Endothelial cell of umbilical vein (primary cell): ENCODE data around the gene PCGF1. TPM values are rescaled to one million over a fixed set of nuclear protein-coding genes. Genes with fewer than 3 reads are reported as not detected.
A peak's percentile ranks its signal among the peaks of the same experiment; 100 is the strongest.

Source experiments
- BruUV-seq: library from RNA; stranded (reverse); fragments of 400-500 nt; replicated peaks from 2 replicates; lab custom pipeline; 2021; lab: Mats Ljungman, UMichigan
- CTCF ChIA-PET: fragments of 300-600, 350-600 bp; sonication (Branson Sonifier 250); formaldehyde crosslinking; loops from one replicate; lab custom pipeline; 2021; ENCODE audit warnings: antibody characterized with exemption, inconsistent platforms; lab: Charles Lee
- POLR2A ChIA-PET: fragments of 300-600, 350-600 bp; sonication (Branson Sonifier 250); formaldehyde crosslinking; loops from one replicate; lab custom pipeline; 2021; ENCODE audit warnings: antibody characterized with exemption, inconsistent platforms; lab: Charles Lee
- DNase-seq: peaks from one replicate; pipeline ENCODE4 v3.0.0-alpha.2; 2011; ENCODE audit warnings: low read depth, low spot score
- FAIRE-seq: peaks from 2 replicates; lab custom pipeline; 2011; peaks lifted over from hg19 to GRCh38; lab: Jason Lieb, UNC
- H2AFZ ChIP-seq: 2 replicates; pipeline ENCODE4 v1.6.0; 2012; ENCODE audit warnings: low read depth, low read length, control low read depth, inconsistent platforms
- H3K27ac ChIP-seq: 2 replicates; pipeline ENCODE4 v1.5.1; 2011; ENCODE audit warnings: low read depth, mild to moderate bottlenecking, control low read depth, low read length, moderate library complexity; ENCODE audit not compliant: insufficient read depth
- H3K27me3 ChIP-seq, 2 experiments: 2 replicates each; pipeline versions ENCODE4 v1.6.0 to v1.6.1; 2011; ENCODE audit warnings: low read length in 2 of 2, mixed read lengths in 1 of 2; ENCODE audit not compliant: control insufficient read depth in 2 of 2, insufficient read depth in 2 of 2
- H3K36me3 ChIP-seq, 2 experiments: 2 replicates in 1 of 2; 3 replicates in 1 of 2; pipeline ENCODE4 v1.5.1; 2011; ENCODE audit warnings: low read length in 2 of 2, mild to moderate bottlenecking in 1 of 2, moderate library complexity in 1 of 2; ENCODE audit not compliant: control insufficient read depth in 2 of 2, insufficient read depth in 2 of 2; ENCODE audit errors: extremely low read depth in 1 of 2
- H3K4me1 ChIP-seq: 3 replicates; pipeline ENCODE4 v1.5.1; 2011; ENCODE audit warnings: mild to moderate bottlenecking, low read length; ENCODE audit not compliant: control insufficient read depth, insufficient read depth; ENCODE audit errors: extremely low read depth
- H3K4me2 ChIP-seq: 2 replicates; pipeline ENCODE4 v1.6.1; 2011; ENCODE audit warnings: low read length, control low read depth, mixed read lengths; ENCODE audit not compliant: insufficient read depth
- H3K4me3 ChIP-seq, 3 experiments: fragments of 200-600 bp in 1 of 3; sonication (generic), shearing (Covaris generic) in 1 of 3; replicated peaks in 1 of 3; 2 replicates each; pipeline ENCODE4 v1.5.1; 2011 to 2016; ENCODE audit warnings: control low read depth in 3 of 3, low read length in 3 of 3, mild to moderate bottlenecking in 2 of 3, inconsistent platforms in 1 of 3, low read depth in 1 of 3, moderate library complexity in 1 of 3; ENCODE audit not compliant: insufficient read depth in 1 of 3
- H3K79me2 ChIP-seq: 2 replicates; pipeline ENCODE4 v1.6.0; 2012; ENCODE audit warnings: low read length, inconsistent platforms; ENCODE audit not compliant: control insufficient read depth, insufficient read depth
- H3K9ac ChIP-seq: replicated peaks from 2 replicates; pipeline ENCODE3; 2011; ENCODE audit warnings: low read length, control low read depth; ENCODE audit not compliant: insufficient read depth; ENCODE audit errors: extremely low read depth
- H3K9me1 ChIP-seq: replicated peaks from 3 replicates; pipeline ENCODE4 v1.6.0; 2011; ENCODE audit warnings: mild to moderate bottlenecking, low read length; ENCODE audit not compliant: control insufficient read depth, insufficient read depth; ENCODE audit errors: extremely low read depth
- H3K9me3 ChIP-seq: replicated peaks from 2 replicates; pipeline ENCODE4 v1.5.1; 2012; ENCODE audit warnings: low read length, inconsistent platforms; ENCODE audit not compliant: control insufficient read depth, insufficient read depth
- H4K20me1 ChIP-seq: replicated peaks from 2 replicates; pipeline ENCODE3; 2011; ENCODE audit warnings: mild to moderate bottlenecking, low read length; ENCODE audit not compliant: control insufficient read depth, insufficient read depth; ENCODE audit errors: extremely low read depth
- CTCF ChIP-seq, 2 donors: IDR thresholded peaks; 1 replicate in 1 of 2; 2 replicates in 1 of 2; pipeline ENCODE4 v1.5.1; 2011; ENCODE audit warnings: low read length in 2 of 2, mild to moderate bottlenecking in 2 of 2, moderate library complexity in 2 of 2, control low read depth in 1 of 2, inconsistent platforms in 1 of 2, low read depth in 1 of 2; ENCODE audit not compliant: insufficient read depth in 1 of 2; ENCODE audit errors: extremely low read depth in 1 of 2
- FOS ChIP-seq: IDR thresholded peaks from 2 replicates; pipeline ENCODE4 v1.6.1; 2011; ENCODE audit warnings: mild to moderate bottlenecking, low read length, moderate library complexity, borderline replicate concordance; ENCODE audit not compliant: insufficient read depth
- dilution Hi-C: fragments of 300-500 bp; cut with MboI; formaldehyde crosslinking; loops from one replicate; pipeline ENCODE4 v1.15.0; 2019; ENCODE audit warnings: low sequenced_read_pairs; ENCODE audit not compliant: extremely low pct_ligation_motif_present
- intact Hi-C: fragments of 100-400 bp; cut with micrococcal nuclease; formaldehyde crosslinking; loops from one replicate; pipeline ENCODE4 v1.10.0; 2022
- polyA plus RNA-seq, 4 experiments: library from polyadenylated mRNA; depleted of rRNA in 3 of 4; stranded (reverse) in 3 of 4; unstranded in 1 of 4; fragments of >200 nt; gene quantifications; 2 replicates each; pipeline versions ENCODE4 v1.2.1 to v1.2.3, GENCODE V29; 2011 to 2012; ENCODE audit warnings: missing spikeins in 1 of 4
- total RNA-seq: library from RNA; stranded (reverse); gene quantifications from 2 replicates; pipeline ENCODE4 v1.2.3, GENCODE V29; 2021

Gene PCGF1
- total and polyA plus RNA-seq, 2 donors (not counting 3 experiments of a cell fraction or from before 2014, with no cell fraction given), result 17.4 to 19.2 TPM

DNA sequence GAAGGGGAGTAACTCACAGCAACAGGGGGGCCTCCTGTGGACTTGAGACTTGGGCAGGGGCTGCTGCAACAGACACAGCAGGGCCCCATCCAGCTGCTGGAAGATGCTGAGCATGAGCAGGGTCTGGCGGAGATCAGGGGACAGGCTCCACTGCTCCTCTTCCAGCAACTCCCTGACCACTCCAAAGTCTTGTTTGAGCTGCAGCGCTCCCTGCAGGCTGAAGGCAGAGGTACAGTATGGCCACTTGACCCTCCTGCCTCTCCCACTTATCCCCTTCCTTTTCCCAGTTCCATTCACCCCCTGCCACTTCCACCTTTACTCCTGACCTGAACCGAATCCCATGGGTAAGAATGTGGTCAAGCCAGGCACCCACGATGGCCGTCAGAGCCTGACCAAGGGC, 32.6 kb downstream of the PCGF1 start:
- FAIRE-seq, result no peak
- DNase-seq, result no peak

More for the DNA sequence above, 32.6 kb downstream of the PCGF1 start:
- H2AFZ ChIP-seq, result no peak overlapping the region
- intact Hi-C loops (no loop called here), dilution Hi-C loops (no loop called here)
- H4K20me1 ChIP-seq, result no peaks in the 10 kb centered on the region
- no peak for TF ChIP-seq FOS
- TF ChIP-seq CTCF (IDR thresholded peaks at IDR 0.05; ENCODE audit: extremely low read depth in 1 of 2, insufficient read depth in 1 of 2, low read depth in 1 of 2, low read length in 2 of 2), result peak; percentile 27 to 44
- no peak overlapping the region for H3K4me2 ChIP-seq
- H3K36me3 ChIP-seq, result peaks cover 0 to 7% of the 10 kb centered on the region in 2 experiments
- no peak overlapping the region for H3K4me3 ChIP-seq
- POLR2A ChIA-PET, result interaction anchor here (0.9 kb wide), 1 partner anchor 17 kb away, joined by 5 read pairs; no protein-coding TSS in a partner anchor
- H3K27ac ChIP-seq, result no peak overlapping the region
- H3K79me2 ChIP-seq, result no peaks in the 10 kb centered on the region
- no peaks in the 10 kb centered on the region for H3K27me3 ChIP-seq
- no peaks in the 10 kb centered on the region for H3K9me3 ChIP-seq
- H3K4me1 ChIP-seq, result peaks cover 13% of the 10 kb centered on the region
- BruUV-seq, result no TSS peak
- no peak overlapping the region for H3K9ac ChIP-seq
- no peaks in the 10 kb centered on the region for H3K9me1 ChIP-seq
- CTCF ChIA-PET, result interaction anchor here (0.6 to 1.8 kb wide), 6 partner anchors 13 to 225 kb away, joined by 3 to 6 read pairs (median 4); no protein-coding TSS in a partner anchor
